SU-DHL-6 (cell line): ENCODE measurements around the gene TBC1D4.

ENCODE experiments used
- H2AFZ ChIP-seq: fragments of 200-600 bp; sonication (generic); 2 replicates; pipeline ENCODE4 v1.6.1; 2014; ENCODE audit warnings: low read depth, mild to moderate bottlenecking, moderate library complexity, mixed read lengths, antibody characterized with exemption, low read length; ENCODE audit not compliant: severe bottlenecking
- H3F3A ChIP-seq: fragments of 200-600 bp; shearing (Covaris generic); 2 replicates; pipeline ENCODE4 v1.6.0; 2016; ENCODE audit warnings: antibody characterized with exemption, mild to moderate bottlenecking; ENCODE audit not compliant: insufficient read depth
- H3K27ac ChIP-seq: fragments of 200-600 bp; sonication (generic); 2 replicates; pipeline ENCODE4 v1.5.1; 2016; ENCODE audit warnings: low read depth, mild to moderate bottlenecking, low read length, moderate library complexity, mixed read lengths
- H3K27me3 ChIP-seq: fragments of 200-600 bp; sonication (generic), shearing (Covaris generic); 2 replicates; pipeline ENCODE4 v1.6.0; 2014; ENCODE audit warnings: mild to moderate bottlenecking, low read length
- H3K36me3 ChIP-seq: fragments of 200-600 bp; sonication (generic); 2 replicates; pipeline ENCODE4 v1.6.1; 2014; ENCODE audit warnings: mild to moderate bottlenecking, low read length, mixed read lengths
- H3K4me2 ChIP-seq: fragments of 300-600, 200-600 bp; shearing (Covaris generic), sonication (generic); 2 replicates; pipeline ENCODE4 v1.6.0; 2014; ENCODE audit warnings: low read length, low read depth, mild to moderate bottlenecking; ENCODE audit not compliant: poor library complexity, severe bottlenecking
- H3K4me3 ChIP-seq: fragments of 200-600 bp; sonication (generic); 2 replicates; pipeline ENCODE4 v1.5.1; 2014; ENCODE audit warnings: antibody characterized with exemption, low read length, mild to moderate bottlenecking, mixed read lengths; ENCODE audit not compliant: insufficient read depth, poor library complexity, severe bottlenecking
- H3K79me2 ChIP-seq: fragments of 200-600 bp; sonication (generic); 2 replicates; pipeline ENCODE4 v1.6.1; 2014; ENCODE audit warnings: mild to moderate bottlenecking, low read length, moderate library complexity; ENCODE audit not compliant: insufficient read depth
- H3K9ac ChIP-seq: fragments of 200-600 bp; sonication (generic); 2 replicates; pipeline ENCODE4 v1.7.0; 2014; ENCODE audit warnings: mild to moderate bottlenecking, low read length
- H3K9me2 ChIP-seq: fragments of 200-600 bp; sonication (generic); replicated peaks from 2 replicates; pipeline ENCODE4 v1.6.1; 2014; ENCODE audit warnings: low read length; ENCODE audit not compliant: insufficient read depth
- H3K9me3 ChIP-seq: fragments of 200-600 bp; sonication (generic); 2 replicates; pipeline ENCODE4 v1.6.1; 2014; ENCODE audit warnings: low read length, mixed read lengths; ENCODE audit not compliant: insufficient read depth
- H4K20me1 ChIP-seq: fragments of 200-600 bp; sonication (generic); 2 replicates; pipeline ENCODE4 v1.6.1; 2014; ENCODE audit warnings: low read depth, mild to moderate bottlenecking, antibody characterized with exemption, low read length, moderate library complexity, mixed read lengths
- EZH2phosphoT487 ChIP-seq: fragments of 200-600 bp; sonication (generic), shearing (Covaris generic); conservative IDR thresholded peaks from 2 replicates; pipeline ENCODE4 v1.6.1; 2018; ENCODE audit warnings: mild to moderate bottlenecking, antibody characterized with exemption, low read length, moderate library complexity, mixed read lengths
- TF ChIP-seq, protein P1 (sequence below): fragments of 200-600 bp; sonication (generic); IDR thresholded peaks from one replicate; pipeline ENCODE4 v1.5.1; 2017; ENCODE audit warnings: antibody characterized with exemption, mild to moderate bottlenecking, low read length, moderate library complexity; ENCODE audit not compliant: insufficient read depth, poor library complexity, severe bottlenecking

The TBC1D4 gene

GRCh38 chr13:75318138-75318833, 163.7 kb downstream of the TBC1D4 start:
- Histone ChIP-seq H3K4me3 (no peak overlapping the region), H3K9me2 (no peaks in the 10 kb centered on the region), H3K27me3 (no peaks in the 10 kb centered on the region), H3K9me3 (no peaks in the 10 kb centered on the region), H3K9ac (no peak overlapping the region), H3K79me2 (no peaks in the 10 kb centered on the region), H2AFZ (no peak overlapping the region), H3K27ac (no peak overlapping the region), H4K20me1 (no peaks in the 10 kb centered on the region), H3K36me3 (no peaks in the 10 kb centered on the region), H3K4me2 (no peak overlapping the region), H3F3A (no peaks in the 10 kb centered on the region)
- TF ChIP-seq EZH2phosphoT487 = no peak
- TF ChIP-seq, protein P1, sequence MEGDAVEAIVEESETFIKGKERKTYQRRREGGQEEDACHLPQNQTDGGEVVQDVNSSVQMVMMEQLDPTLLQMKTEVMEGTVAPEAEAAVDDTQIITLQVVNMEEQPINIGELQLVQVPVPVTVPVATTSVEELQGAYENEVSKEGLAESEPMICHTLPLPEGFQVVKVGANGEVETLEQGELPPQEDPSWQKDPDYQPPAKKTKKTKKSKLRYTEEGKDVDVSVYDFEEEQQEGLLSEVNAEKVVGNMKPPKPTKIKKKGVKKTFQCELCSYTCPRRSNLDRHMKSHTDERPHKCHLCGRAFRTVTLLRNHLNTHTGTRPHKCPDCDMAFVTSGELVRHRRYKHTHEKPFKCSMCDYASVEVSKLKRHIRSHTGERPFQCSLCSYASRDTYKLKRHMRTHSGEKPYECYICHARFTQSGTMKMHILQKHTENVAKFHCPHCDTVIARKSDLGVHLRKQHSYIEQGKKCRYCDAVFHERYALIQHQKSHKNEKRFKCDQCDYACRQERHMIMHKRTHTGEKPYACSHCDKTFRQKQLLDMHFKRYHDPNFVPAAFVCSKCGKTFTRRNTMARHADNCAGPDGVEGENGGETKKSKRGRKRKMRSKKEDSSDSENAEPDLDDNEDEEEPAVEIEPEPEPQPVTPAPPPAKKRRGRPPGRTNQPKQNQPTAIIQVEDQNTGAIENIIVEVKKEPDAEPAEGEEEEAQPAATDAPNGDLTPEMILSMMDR = no peak

DNA sequence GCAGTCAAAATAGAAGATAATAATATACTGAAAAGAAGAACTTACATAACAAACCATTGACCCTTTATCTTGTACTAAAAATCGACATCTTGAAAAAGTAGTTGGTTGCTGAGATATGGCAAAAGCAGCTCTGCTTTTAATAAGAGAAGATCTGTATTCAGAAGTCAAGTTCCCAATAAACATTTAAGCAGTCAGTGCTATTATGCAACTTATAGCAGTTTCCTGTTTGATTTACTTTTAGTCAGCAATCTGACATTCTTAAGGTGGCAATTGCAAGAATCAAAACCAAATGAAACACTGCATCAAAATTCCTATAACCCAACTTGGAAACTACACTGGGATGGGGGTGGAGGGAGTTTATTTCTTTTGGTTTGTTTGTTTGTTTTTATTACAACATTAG, 165.5 kb downstream of the TBC1D4 start:
- Histone ChIP-seq H4K20me1 (no peaks in the 10 kb centered on the region), H2AFZ (no peak overlapping the region), H3K79me2 (no peaks in the 10 kb centered on the region), H3K4me2 (no peak overlapping the region), H3K27me3 (no peaks in the 10 kb centered on the region), H3K4me3 (no peak overlapping the region), H3K27ac (no peak overlapping the region), H3F3A (no peaks in the 10 kb centered on the region), H3K9me3 (no peaks in the 10 kb centered on the region), H3K9me2 (no peaks in the 10 kb centered on the region), H3K9ac (no peak overlapping the region), H3K36me3 (no peaks in the 10 kb centered on the region)
- TF ChIP-seq EZH2phosphoT487 = no peak
- TF ChIP-seq, protein P1 = no peak

GRCh38 chr13:75312884-75313520, 169.0 kb downstream of the TBC1D4 start:
- Histone ChIP-seq H3K79me2 (no peaks in the 10 kb centered on the region), H4K20me1 (no peaks in the 10 kb centered on the region), H3K27ac (no peak overlapping the region), H3F3A (no peaks in the 10 kb centered on the region), H3K27me3 (no peaks in the 10 kb centered on the region), H3K9ac (no peak overlapping the region), H3K4me3 (no peak overlapping the region), H3K9me3 (no peaks in the 10 kb centered on the region), H3K4me2 (no peak overlapping the region), H3K36me3 (peaks cover 3% of the 10 kb centered on the region; the same call in 1 of the 2 replicates), H2AFZ (no peak overlapping the region), H3K9me2 (no peaks in the 10 kb centered on the region)
- no peak for TF ChIP-seq EZH2phosphoT487
- TF ChIP-seq, protein P1 = no peak
